ENCODE measurements around the gene MXRA8.

- TF ChIP-seq RAD21 (conservative IDR thresholded peaks at IDR 0.05 in 1 of 2, IDR thresholded peaks at IDR 0.05 in 1 of 2), result no peak
- TF ChIP-seq HDAC2 (IDR thresholded peaks at IDR 0.05), result no peak
- TF ChIP-seq KDM1A (IDR thresholded peaks at IDR 0.05; ENCODE audit: low read depth), result no peak
- no peak for TF ChIP-seq POLR2A (IDR thresholded peaks at IDR 0.05; ENCODE audit: low read length)
- no peak for TF ChIP-seq SREBF2 (IDR thresholded peaks at IDR 0.05)
- no peak for TF ChIP-seq CTCF (IDR thresholded peaks at IDR 0.05)
- TF ChIP-seq CHD2 (IDR thresholded peaks at IDR 0.05; ENCODE audit: low read length, partially characterized antibody), result no peak
- no peak for TF ChIP-seq REST (IDR thresholded peaks at IDR 0.05)
- no peak for TF ChIP-seq JUNB (IDR thresholded peaks at IDR 0.05)
- no peak for TF ChIP-seq ESRRA (IDR thresholded peaks at IDR 0.05; ENCODE audit: borderline replicate concordance, low read length)
- no peak for TF ChIP-seq SMC3 (IDR thresholded peaks at IDR 0.05)
- TF ChIP-seq EP300 (IDR thresholded peaks at IDR 0.05), result no peak
Observed at GRCh38 chr1:1345860-1346500, 12.4 kb downstream of the MXRA8 start.
